GM12892 (cell line): ENCODE measurements around the gene NPAT.

Experiments
- POLR2A ChIP-seq: IDR thresholded peaks from 2 replicates; pipeline ENCODE4 v1.6.1; 2011; ENCODE audit warnings: low read depth, low read length, control low read depth
- POLR2AphosphoS5 ChIP-seq: IDR thresholded peaks from 2 replicates; pipeline ENCODE4 v1.6.1; 2011; ENCODE audit warnings: low read depth, low read length, control low read depth
- TAF1 ChIP-seq: IDR thresholded peaks from 2 replicates; pipeline ENCODE4 v1.6.1; 2011; ENCODE audit warnings: low read depth, mild to moderate bottlenecking, control low read depth, low read length, borderline replicate concordance

DNA sequence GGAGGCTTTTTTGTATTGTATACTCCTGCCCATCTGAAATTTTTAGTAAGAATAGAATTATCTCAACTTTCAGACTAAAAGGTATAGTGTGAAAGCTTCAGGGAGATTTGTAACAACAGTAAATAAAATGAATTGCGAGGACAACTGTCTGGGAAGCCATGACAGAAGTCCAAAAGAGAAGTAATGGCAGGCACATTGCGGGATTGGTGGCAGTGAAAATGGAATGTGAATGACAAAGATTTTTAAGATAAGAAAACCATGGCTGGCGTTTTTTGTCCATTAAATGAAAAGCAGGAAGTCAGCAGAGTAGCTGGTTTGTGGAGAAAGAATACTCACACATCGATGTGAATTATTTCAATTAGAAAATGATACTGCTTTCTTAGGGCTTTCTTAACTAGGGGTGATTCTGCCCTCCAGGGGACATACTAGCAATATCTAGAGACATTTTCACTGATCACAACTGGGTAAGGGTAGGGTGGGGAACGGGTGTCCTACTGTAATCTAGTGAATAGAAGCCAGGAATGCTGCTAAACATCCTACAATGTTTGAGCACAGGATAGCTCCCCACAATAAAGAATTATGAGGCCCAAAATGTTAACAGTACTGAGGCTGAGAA, 1.6 kb downstream of the NPAT start:
- TF ChIP-seq TAF1 (no peak), POLR2A (no peak), POLR2AphosphoS5 (no peak)
